GM19025 (cell line): ENCODE measurements around the gene HDDC3.

Experiments
- ATAC-seq: cut with Tn5 transposase; IDR thresholded peaks from one replicate; pipeline ENCODE4 v1.9.1; 2021; ENCODE audit warnings: mild to moderate bottlenecking, low read depth, moderate library complexity; ENCODE audit not compliant: unreplicated experiment

Gene HDDC3, protein sequence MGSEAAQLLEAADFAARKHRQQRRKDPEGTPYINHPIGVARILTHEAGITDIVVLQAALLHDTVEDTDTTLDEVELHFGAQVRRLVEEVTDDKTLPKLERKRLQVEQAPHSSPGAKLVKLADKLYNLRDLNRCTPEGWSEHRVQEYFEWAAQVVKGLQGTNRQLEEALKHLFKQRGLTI

DNA sequence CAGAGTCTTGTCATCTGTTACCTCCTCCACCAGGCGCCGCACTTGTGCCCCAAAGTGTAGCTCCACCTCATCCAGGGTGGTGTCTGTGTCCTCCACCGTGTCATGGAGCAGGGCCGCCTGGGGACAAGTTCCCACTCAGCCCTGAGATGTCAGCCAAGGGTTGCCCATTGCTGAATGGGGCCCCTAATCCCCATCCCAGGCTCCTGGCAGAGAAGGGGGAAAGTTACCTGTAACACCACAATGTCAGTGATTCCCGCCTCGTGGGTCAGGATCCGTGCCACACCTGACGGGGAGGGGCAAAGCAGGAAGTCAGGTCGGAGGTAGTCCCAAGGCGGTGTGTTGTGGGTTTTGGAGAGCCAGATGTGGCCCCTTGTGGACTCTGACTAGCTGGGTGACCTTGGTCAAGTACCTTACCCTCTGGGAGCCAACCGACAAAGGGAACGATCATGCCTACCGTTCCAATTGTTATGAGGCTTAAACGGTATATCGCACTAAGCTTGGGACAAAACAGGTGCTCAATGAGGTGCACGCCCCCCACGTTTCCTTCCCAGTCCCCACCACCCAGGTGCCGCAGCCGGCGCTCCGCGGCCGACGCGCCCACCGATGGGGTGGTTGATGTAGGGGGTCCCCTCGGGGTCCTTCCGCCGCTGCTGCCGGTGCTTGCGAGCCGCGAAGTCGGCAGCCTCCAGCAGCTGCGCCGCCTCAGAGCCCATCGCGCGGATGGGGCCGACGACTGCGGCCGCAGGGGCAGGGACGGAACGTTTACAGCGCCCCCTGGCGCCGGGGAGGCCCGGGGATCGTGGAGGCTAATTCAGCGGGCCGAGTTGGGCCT lies at the start of gene HDDC3:
Gene HDDC3 (minus strand): TSS at position 722 of the 832 bp plus-strand sequence. CDS start 9 bp downstream, at position 713.
- peak; percentile 38 for ATAC-seq

DNA sequence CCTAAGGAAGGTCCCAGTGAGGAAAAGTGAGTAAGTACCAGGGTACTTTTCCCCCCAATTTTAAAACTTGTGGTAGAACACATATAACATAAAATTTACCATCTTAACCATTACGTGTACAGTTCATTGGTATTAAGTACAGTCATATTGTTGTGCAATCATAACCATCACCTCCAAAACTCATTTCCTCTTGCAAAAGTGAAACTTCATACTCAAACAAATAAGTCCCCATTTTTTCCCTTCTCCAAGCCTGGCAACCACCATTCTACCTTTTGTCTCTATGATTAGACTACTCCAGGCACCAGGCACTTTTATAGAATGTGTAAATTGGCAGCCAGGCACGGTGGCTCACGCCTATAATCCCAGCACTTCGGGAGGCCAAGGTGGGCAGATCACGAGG lies 49.8 kb upstream of the HDDC3 start:
- ATAC-seq: peak; percentile 22

DNA sequence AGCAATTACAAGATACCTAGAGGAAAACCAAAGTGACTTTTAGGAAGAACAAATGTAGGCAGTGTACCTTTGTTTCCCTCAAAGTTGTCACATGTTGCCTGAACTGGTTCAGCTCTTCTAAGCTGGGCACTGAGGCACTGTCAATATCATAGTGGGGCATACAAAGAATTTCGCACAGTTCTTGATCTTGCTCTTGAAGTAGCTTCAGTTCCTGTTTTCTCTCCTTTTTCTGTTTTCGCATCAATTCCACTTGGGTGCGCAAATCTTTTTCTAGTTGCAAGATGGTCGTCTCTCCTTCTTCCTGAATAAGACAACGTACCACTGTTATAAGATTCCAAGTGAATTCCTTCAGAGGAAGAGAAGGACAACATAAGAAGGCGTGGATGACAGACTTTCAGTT lies 49.3 kb upstream of the HDDC3 start:
- peak; percentile 63 for ATAC-seq

DNA sequence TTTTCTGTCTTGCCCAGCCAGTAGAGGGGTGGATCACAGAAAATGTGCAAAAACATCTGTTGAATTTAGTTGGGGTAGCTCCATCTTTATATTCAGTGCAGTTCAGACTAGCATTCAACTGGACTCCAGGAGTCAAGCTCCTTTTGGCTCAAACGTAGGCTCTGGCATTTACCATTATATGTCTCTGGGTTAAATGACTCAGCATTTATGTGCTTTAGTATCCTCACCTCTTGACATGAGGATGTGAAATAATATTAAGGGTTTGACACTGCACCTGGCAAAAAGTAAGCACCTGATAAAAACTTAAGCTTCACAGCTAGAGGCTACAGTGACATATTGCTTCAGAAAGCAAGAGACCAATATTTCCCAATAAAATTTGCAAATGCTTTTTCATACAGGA lies 47.2 kb upstream of the HDDC3 start:
- ATAC-seq: no peak

DNA sequence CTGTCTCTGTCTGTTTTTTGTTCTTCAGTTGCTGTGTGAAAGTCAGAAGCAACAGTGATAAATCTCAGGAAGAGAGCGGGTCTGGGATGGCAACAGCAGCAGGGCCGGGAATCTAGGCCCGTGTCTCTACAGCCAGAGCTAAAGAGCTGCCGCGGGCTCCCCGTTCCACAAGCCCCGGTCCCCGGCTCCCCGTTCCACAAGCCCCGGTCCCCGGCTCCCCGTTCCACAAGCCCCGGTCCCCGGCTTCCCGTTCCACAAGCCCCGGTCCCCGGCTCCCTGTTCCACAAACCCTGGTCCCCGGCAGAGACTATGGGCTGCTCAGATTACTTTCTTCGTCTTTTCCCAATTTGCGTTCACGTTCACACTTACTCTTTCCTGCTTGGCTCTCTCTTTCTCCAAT lies 41.9 kb upstream of the HDDC3 start:
- ATAC-seq: no peak

DNA sequence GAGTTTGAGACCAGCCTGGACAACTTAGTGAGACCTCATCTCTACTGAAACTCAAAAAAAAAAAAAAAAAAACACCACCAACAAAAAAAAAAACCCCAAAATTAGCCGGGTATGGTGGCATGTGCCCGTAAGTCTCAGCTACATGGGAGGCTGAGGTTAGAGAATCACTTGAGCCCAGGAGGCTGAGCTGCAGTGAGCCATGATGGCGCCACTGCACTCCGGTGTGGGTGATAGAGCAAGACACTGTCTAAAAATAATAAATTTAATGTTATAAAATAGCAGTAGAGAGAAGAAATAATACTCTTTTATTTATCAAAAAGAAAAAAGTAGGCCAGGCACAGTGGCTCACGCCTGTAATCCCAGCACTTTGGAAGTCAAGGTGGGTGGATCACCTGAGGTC lies 39.8 kb upstream of the HDDC3 start:
- ATAC-seq: no peak

DNA sequence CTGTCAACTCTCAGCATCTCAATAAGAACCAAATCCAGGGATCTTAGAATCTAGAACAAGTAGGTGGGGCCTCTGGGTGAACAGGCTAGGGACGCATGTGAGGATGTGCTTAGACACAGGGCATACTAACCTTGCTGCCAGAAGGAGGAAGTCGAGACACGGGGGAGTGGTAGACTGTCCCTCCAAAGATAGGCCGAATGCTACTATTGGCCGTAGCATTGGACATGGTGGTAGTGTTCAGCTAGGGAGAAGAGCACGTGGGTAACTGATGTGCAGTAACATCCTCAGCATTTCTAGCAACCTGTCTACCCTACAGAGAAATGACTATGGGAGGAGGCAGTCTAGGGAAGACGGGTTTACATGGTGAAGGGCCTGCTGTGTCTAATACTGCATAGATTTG lies 37.9 kb upstream of the HDDC3 start:
- ATAC-seq: no peak

DNA sequence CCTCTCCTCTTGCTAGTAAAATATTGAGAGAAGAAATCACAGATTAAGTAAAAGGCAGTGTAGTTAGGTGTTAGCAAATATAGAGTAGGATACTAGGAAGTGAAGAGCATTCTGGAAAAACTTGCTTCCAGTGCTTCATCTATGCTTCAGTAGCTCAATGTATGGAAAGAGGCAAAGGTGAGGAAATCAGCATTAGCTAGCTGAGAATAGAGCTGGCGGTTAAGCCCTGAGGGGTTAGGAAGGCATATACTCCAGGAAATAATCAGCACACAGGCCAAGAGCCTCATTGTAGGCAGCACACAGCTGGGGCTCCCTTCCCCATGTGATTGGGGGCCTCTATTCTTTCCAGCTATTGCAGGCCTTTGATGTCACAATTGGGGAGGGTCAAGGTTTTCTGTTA lies 36.1 kb upstream of the HDDC3 start:
- ATAC-seq: no peak

DNA sequence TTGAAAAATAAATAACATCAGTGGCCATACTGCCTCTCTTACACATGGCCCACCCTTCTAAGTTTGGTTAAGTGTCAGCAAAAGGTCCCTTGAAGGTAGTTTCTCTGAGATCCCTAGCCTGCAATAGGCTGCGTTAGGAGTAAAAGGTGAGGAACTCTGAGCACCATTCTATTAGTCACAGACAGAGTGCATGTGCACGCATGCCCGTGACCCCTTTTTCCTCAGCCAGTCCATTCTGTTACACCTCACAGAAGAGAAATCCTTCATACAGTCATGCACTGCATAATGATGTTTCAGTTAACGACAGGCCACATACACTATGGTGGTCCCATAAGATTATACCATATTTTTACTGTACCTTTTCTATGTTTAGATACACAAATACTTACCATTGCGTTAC lies 34.9 kb upstream of the HDDC3 start:
- ATAC-seq: no peak

DNA sequence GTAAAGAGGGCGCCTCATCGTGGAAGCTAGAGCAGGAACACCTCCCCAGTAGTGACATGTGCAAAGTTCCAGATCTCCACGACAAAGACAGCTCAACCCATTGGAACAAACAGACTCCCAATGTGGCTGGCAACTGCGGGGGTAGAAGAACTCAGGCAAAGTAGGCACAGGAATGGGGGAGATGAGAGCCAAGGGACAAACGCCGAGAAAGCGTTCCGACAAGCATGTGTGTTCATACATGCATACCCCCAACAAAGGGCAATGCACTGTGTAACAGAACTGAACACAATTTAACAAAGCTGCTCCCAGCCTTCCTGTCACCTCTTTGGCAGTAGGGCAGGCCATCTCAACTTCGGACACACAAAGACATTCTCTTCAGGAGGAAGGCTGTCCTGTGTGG lies 33.9 kb upstream of the HDDC3 start:
- ATAC-seq: no peak

DNA sequence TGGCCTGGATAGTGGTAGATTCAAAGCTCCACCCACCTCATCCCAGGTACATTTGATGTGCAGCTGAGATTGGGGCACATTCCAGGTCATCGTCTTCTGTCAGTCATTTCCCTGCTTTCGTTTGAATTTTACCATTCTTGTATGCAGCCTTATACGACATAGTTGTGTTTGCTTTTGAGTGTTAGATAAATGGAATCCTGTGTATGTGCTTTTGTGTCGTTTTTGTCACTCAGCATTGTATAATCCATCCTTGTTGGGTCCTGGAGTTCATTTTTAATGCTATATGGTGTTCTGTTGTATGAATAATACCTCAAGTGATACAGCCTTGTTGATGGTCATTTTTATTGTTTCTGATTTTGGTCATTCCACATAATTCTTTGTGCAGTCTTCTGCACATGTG lies 29.7 kb upstream of the HDDC3 start:
- no peak for ATAC-seq

DNA sequence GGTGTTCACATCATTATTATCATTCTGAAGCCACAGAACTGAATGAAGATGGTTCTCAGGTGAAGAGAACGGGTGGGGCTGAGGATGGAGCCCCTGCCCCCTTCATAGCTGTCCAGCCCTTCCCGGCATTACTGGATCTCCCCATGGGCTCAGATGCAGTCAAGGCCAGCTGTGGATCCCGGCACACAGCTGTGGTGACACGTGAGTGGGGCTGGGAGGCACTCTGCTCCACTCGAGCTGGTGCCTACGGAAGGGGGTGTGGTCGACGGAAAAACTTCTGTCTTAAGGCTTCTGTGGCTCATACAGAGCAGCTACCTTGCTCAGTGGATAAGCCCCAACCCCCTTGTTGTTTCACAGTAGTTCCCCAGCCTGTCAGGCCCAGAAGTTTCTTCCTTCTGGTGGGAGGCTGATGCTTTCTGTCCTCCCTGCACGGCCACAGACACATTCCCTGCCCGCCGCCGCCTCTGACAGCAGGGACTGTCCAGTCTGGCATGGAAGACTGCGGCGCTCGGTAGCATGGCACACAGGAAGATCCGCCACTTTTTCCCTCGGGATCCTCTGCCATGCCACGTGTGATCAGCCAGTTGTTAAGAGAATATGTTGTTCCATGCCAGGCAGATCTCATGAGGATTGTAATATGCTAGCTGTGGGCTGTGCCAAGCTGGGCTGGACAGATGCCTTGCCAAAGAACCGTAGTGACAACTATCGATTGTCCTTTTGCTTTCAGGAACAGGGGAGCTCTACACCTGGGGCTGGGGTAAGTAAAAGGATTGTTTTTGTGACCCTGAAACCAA lies 28.1 kb upstream of the HDDC3 start:
- no peak for ATAC-seq

DNA sequence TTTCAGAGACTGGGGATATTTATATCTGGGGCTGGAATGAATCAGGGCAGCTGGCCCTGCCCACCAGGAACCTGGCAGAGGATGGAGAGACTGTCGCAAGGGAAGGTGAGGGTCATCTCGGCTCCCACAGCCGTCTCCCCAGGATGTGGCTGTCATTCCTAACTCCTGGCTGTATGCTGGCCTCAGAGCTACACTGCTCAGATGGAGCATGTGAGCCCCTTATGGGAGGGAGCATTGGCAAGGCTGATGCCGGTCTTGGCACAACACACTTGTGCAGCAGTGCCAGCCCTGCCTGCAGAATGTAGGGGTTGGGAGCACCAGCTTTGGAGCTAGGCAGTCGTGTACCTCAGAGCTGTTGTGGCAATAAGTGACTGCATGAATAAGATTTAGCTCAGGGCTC lies 27.5 kb upstream of the HDDC3 start:
- ATAC-seq: no peak

DNA sequence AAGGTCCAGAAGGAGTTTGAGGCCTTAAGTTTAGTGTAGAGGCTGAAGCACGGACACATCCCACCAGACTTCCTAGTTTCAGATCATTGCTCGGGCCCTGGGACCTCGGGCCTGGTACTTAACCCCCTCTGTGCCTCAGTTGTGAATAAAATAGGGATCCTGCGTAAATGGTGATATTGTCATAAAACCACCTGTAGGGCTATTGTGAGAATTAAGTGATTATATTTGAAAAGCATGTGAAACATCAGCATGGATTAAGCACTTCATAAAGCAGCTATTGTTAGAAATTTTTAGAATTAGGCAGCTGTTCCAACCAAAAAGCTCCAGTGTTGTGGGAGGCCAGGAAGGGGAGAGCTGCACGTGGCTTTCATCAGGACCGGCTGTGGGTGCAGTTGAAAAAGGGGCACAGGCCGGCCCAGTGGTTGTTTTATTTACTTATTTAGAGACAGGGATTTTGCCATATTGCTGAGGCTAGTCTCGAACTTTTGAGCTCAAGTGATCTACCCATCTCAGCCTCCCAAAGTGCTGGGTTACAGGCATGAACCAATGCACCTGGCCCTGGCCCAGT lies 26.8 kb upstream of the HDDC3 start:
- ATAC-seq: no peak

DNA sequence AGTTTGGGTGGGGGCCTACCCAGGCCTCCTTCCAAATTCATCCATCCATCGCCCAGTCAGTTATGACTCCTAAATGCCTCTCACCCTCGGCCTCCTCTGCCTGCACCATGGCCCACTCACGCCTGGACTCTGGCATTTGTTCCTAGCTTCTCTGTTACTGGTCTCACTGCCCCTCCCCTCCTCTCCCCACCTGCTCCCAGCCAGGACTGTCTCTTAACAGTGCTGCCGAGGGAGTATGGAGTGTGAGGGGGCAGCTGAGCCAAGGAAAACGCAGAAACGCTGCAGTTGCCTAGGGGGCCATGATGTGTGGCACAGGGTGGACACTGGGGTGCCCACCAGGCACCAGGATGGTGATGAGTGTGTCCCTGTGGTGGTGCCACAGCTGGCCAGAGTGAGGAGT lies 25.4 kb upstream of the HDDC3 start:
- ATAC-seq: no peak

DNA sequence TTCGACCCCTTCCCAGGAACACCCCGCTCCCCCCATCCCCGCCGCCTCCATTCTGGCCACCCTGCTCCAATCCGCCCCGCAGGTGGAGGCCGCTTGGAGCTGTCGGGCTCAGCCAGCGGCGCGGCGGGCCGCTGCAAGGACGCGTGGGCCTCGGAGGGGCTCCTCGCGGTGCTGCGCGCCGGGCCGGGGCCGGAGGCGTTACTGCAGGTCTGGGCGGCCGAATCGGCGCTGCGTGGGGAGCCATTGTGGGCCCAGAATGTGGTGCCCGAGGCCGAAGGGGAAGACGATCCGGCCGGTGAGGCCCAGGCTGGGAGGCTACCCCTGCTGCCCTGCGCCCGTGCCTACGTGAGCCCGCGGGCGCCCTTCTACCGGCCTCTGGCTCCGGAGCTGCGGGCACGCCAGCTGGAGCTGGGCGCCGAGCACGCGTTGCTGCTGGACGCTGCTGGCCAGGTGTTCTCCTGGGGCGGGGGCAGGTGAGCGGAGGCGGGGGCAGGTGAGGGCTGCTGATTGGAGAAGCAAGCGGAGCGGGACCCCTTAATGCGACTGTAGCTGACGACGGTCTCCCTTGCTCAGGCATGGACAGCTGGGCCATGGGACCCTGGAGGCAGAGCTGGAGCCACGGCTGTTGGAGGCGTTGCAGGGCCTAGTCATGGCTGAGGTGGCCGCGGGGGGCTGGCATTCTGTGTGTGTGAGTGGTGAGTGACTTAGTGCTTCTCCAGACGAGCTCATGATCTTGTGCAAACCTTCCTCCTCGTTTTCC lies 24.9 kb upstream of the HDDC3 start:
- no peak for ATAC-seq

DNA sequence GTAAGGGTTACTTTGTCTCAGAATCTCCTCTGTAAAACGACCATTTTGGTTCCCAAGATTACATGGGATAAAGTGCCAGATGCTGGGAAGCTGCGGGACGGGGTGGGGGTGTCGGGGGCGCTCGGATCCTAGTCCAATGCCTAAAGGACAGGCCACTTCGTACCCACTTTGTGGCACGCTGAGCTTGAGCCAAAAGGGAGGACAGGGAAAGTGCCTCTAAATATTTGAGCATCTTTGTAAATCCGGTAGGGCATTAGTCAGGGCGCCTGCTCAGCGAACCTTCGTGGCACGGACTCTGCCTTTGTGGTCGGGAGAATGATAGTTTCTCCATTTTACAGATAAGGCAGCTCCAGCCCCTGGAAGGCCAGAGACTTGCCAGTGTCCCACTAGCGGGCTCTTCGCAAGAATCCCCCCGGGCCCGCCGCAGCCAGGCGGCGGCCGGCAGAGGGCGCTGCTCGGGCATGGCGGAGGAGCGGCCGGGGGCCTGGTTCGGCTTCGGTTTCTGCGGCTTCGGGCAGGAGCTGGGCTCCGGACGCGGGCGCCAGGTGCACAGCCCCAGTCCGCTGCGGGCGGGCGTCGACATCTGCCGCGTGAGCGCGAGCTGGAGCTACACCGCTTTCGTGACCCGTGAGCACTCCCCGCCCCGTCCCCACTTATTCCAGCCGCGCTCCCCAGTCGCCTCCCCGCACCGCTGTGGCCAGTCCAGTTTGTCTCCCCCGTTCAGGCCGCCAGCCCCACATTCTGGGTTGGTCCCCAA lies 24.1 kb upstream of the HDDC3 start:
- ATAC-seq: no peak

DNA sequence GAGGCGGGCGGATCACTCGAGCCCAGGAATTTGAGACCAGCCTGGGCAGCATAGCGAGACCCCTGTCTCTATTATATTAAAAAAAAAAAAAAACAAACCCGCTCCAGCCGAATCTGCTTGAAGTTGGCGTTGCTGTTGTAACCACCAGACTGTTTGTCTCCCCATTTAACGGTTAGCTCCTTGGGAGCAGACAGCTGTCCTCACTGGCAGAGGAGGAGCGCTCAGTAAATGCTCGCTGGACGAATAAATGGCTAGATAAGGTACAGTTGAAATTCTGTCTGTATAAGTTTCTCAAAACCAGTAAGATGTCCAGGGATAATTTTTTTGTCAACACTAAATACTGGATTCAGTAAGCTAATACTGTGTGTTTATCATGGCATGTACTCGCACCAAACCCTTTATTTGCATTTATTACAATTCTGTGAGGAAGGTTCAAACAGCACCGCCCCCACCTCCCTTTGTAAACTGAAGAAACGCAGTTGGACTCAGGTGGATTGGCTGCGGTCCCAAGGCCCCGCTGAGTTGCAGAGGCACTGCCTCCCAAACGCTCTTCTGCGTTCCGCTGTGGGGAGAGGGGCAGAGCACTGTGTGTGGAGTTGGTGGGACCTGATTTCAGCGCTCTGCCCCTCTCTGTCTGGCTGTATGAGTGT lies 23.4 kb upstream of the HDDC3 start:
- no peak for ATAC-seq
